HepG2 (cell line): Measurements from ENCODE around the gene BTBD17. TPM values are rescaled to one million over a fixed set of nuclear protein-coding genes. Genes with fewer than 3 reads are reported as not detected.

Experiments used
- GABPA ChIP-seq, 2 experiments: IDR thresholded peaks; 2 replicates each; pipeline ENCODE4 v1.6.1; 2011 to 2016; ENCODE audit warnings: low read depth in 2 of 2, low read length in 1 of 2, missing biosample characterization in 1 of 2, missing genetic modification characterization in 1 of 2
- GATAD1 ChIP-seq: IDR thresholded peaks from 2 replicates; pipeline ENCODE4 v1.6.1; 2016; ENCODE audit warnings: missing genetic modification reagents, missing compliant biosample characterization
- HOXA3 ChIP-seq: sonication (generic); formaldehyde crosslinking; IDR thresholded peaks from 2 replicates; pipeline ENCODE4 v1.5.0; 2020; ENCODE audit warnings: missing genetic modification reagents
- KLF13 ChIP-seq: sonication (generic); formaldehyde crosslinking; IDR thresholded peaks from 2 replicates; pipeline ENCODE4 v1.4.0; 2020; ENCODE audit warnings: mild to moderate bottlenecking, missing genetic modification reagents
- MLLT10 ChIP-seq: sonication (generic); formaldehyde crosslinking; IDR thresholded peaks from 2 replicates; pipeline ENCODE4 v1.4.0; 2020; ENCODE audit warnings: missing genetic modification reagents
- NFYC ChIP-seq: IDR thresholded peaks from 2 replicates; pipeline ENCODE4 v1.6.1; 2016; ENCODE audit warnings: missing genetic modification reagents, missing compliant biosample characterization
- NKX3-1 ChIP-seq: sonication (generic); formaldehyde crosslinking; IDR thresholded peaks from 2 replicates; pipeline ENCODE4 v1.5.0; 2020; ENCODE audit warnings: missing genetic modification reagents
- RNF2 ChIP-seq: fragments of 450-650 bp; conservative IDR thresholded peaks from 2 replicates; pipeline ENCODE4 v1.6.1; 2016; ENCODE audit warnings: low read depth
- RXRA ChIP-seq: sonication (generic); formaldehyde crosslinking; IDR thresholded peaks from 2 replicates; pipeline ENCODE4 v1.5.1; 2020; ENCODE audit warnings: missing genetic modification reagents
- RXRB ChIP-seq: IDR thresholded peaks from 2 replicates; pipeline ENCODE4 v1.6.1; 2016; ENCODE audit warnings: borderline replicate concordance, missing genetic modification reagents, missing compliant biosample characterization
- SKI ChIP-seq: fragments of 450-650 bp; IDR thresholded peaks from one replicate; pipeline ENCODE4 v1.6.1; 2018; ENCODE audit warnings: mild to moderate bottlenecking; ENCODE audit not compliant: partially characterized antibody
- SMAD9 ChIP-seq: sonication (generic); formaldehyde crosslinking; IDR thresholded peaks from 2 replicates; pipeline ENCODE4 v1.5.1; 2020; ENCODE audit warnings: mild to moderate bottlenecking, missing genetic modification reagents
- SRSF9 ChIP-seq: fragments of 200-400 bp; formaldehyde crosslinking; IDR thresholded peaks from 2 replicates; pipeline ENCODE4 v1.6.1; 2018; ENCODE audit warnings: borderline replicate concordance, mild to moderate bottlenecking, low read depth, low read length; ENCODE audit not compliant: insufficient read depth, poor library complexity, severe bottlenecking
- SSRP1 ChIP-seq: IDR thresholded peaks from 2 replicates; pipeline ENCODE4 v1.6.1; 2016; ENCODE audit warnings: control low read depth
- STAG1 ChIP-seq: sonication (generic); formaldehyde crosslinking; IDR thresholded peaks from 2 replicates; pipeline ENCODE4 v1.4.0; 2020; ENCODE audit warnings: missing genetic modification reagents
- ZBTB21 ChIP-seq: sonication (generic); formaldehyde crosslinking; IDR thresholded peaks from 2 replicates; pipeline ENCODE4 v1.4.0; 2020; ENCODE audit warnings: missing genetic modification reagents
- ZBTB33 ChIP-seq: sonication (generic); formaldehyde crosslinking; IDR thresholded peaks from 2 replicates; pipeline ENCODE4 v1.4.0; 2020; ENCODE audit warnings: missing genetic modification reagents
- ZC3H4 ChIP-seq: sonication (generic); formaldehyde crosslinking; IDR thresholded peaks from 2 replicates; pipeline ENCODE4 v1.4.0; 2020; ENCODE audit warnings: missing genetic modification reagents, borderline replicate concordance
- ZFP91 ChIP-seq: sonication (generic); formaldehyde crosslinking; IDR thresholded peaks from 2 replicates; pipeline ENCODE4 v1.9.0; 2022; ENCODE audit warnings: missing genetic modification reagents, mild to moderate bottlenecking, borderline replicate concordance
- ZNF180 ChIP-seq: sonication (generic); formaldehyde crosslinking; IDR thresholded peaks from 2 replicates; pipeline ENCODE4 v1.4.0; 2020; ENCODE audit warnings: low read depth, missing genetic modification reagents, borderline replicate concordance
- ZNF251 ChIP-seq: sonication (generic); formaldehyde crosslinking; IDR thresholded peaks from 2 replicates; pipeline ENCODE4 v1.9.0; 2021; ENCODE audit warnings: mild to moderate bottlenecking, missing genetic modification reagents
- ZNF282 ChIP-seq: fragments of 450-650 bp; IDR thresholded peaks from 2 replicates; pipeline ENCODE4 v1.6.1; 2018; ENCODE audit not compliant: partially characterized antibody
- ZNF329 ChIP-seq: sonication (generic); formaldehyde crosslinking; IDR thresholded peaks from 2 replicates; pipeline ENCODE4 v1.9.0; 2021; ENCODE audit warnings: low read depth, mild to moderate bottlenecking, missing genetic modification reagents
- ZNF333 ChIP-seq: sonication (generic); formaldehyde crosslinking; IDR thresholded peaks from 2 replicates; pipeline ENCODE4 v1.4.0; 2020; ENCODE audit warnings: mild to moderate bottlenecking, missing genetic modification reagents, borderline replicate concordance
- ZNF670 ChIP-seq: sonication (generic); formaldehyde crosslinking; IDR thresholded peaks from 2 replicates; pipeline ENCODE4 v1.8.0; 2022; ENCODE audit warnings: mild to moderate bottlenecking, missing genetic modification reagents, borderline replicate concordance
- ZNF781 ChIP-seq: sonication (generic); formaldehyde crosslinking; IDR thresholded peaks from 2 replicates; pipeline ENCODE4 v1.5.1; 2020; ENCODE audit warnings: borderline replicate concordance, mild to moderate bottlenecking, missing genetic modification reagents; ENCODE audit errors: not compliant biosample characterization
- ZNF83 ChIP-seq: sonication (generic); formaldehyde crosslinking; IDR thresholded peaks from 2 replicates; pipeline ENCODE4 v1.4.0; 2020; ENCODE audit warnings: missing genetic modification reagents, mild to moderate bottlenecking, borderline replicate concordance
- ZNF850 ChIP-seq: sonication (generic); formaldehyde crosslinking; conservative IDR thresholded peaks from 2 replicates; pipeline ENCODE4 v1.9.0; 2021; ENCODE audit warnings: mild to moderate bottlenecking, missing genetic modification reagents
- ZSCAN9 ChIP-seq: IDR thresholded peaks from 2 replicates; pipeline ENCODE4 v1.6.1; 2016; ENCODE audit warnings: borderline replicate concordance
- polyA plus RNA-seq, 8 experiments: library from polyadenylated mRNA; depleted of rRNA in 3 of 8; stranded (reverse) in 7 of 8; unstranded in 1 of 8; fragments of >200 nt; fragmentation: Illumina TruSeq in 4 of 8; extraction: Trizol in 4 of 8; gene quantifications; 2 replicates each; pipeline versions ENCODE4 v1.2.1 to v1.2.3, GENCODE V29; 2011 to 2016; ENCODE audit warnings: low read depth in 4 of 8, missing spikeins in 1 of 8, mixed read lengths in 1 of 8; ENCODE audit not compliant: insufficient read depth in 1 of 8
- total RNA-seq, 5 experiments: library from RNA; depleted of rRNA; stranded (reverse); fragments of >200 nt; fragmentation: Illumina TruSeq; extraction: Trizol; gene quantifications; 2 replicates each; pipeline ENCODE4 v1.2.3, GENCODE V29; 2016; ENCODE audit warnings: low read depth in 1 of 5

The BTBD17 gene
- total and polyA plus RNA-seq, 2 of the 13 experiments (the other 11 are each of a cell fraction or from before 2014, with no cell fraction given), result not detected

- TF ChIP-seq ZFP91 (peak; percentile 49; the same call in 1 of the 2 replicates), GABPA (IDR thresholded peaks at IDR 0.05; ENCODE audit: low read depth, low read length) (peak; percentile 44), GABPA (CRISPR knock-in tag; IDR thresholded peaks at IDR 0.05; ENCODE audit: low read depth) (peak; percentile 85), ZNF850 (no peak), ZNF282 (no peak), GATAD1 (CRISPR knock-in tag) (peak; percentile 71), RXRA (peak; percentile 98), ZNF781 (CRISPR knock-in tag) (no peak), MLLT10 (CRISPR knock-in tag) (no peak), ZNF180 (CRISPR knock-in tag) (no peak), ZC3H4 (0 out of 2 replicates have a peak, but pooled peaks have one; percentile 38), SRSF9 (no peak), NFYC (CRISPR knock-in tag) (peak; percentile 40; the same call in 1 of the 2 replicates), ZBTB21 (CRISPR knock-in tag) (peak; percentile 44; the same call in 1 of the 2 replicates), NKX3-1 (CRISPR knock-in tag) (no peak), ZSCAN9 (CRISPR knock-in tag) (peak; percentile 77), SSRP1 (CRISPR knock-in tag) (no peak), ZNF670 (CRISPR knock-in tag) (peak; percentile 70; the same call in 1 of the 2 replicates), SKI (peak; percentile 66), ZNF83 (no peak), KLF13 (CRISPR knock-in tag) (no peak), STAG1 (peak; percentile 28; the same call in 1 of the 2 replicates), RNF2 (no peak; the same call in 1 of the 2 replicates), ZNF251 (CRISPR knock-in tag) (no peak), HOXA3 (CRISPR knock-in tag) (peak; percentile 90), ZNF329 (no peak), RXRB (peak; percentile 99), SMAD9 (CRISPR knock-in tag) (no peak), ZBTB33 (no peak; the same call in 1 of the 2 replicates), ZNF333 (no peak)
Observed at GRCh38 chr17:74373838-74374606, 12.4 kb upstream of the BTBD17 start (continued).
